ENCODE measurements around the gene MBIP.

GRCh38 chr14:36264107-36264506, 56.3 kb downstream of the MBIP start:
- TF ChIP-seq EZH2 (IDR thresholded peaks at IDR 0.05; ENCODE audit: low read length, missing control alignments): no peak
- no peak for TF ChIP-seq CTCF (conservative IDR thresholded peaks at IDR 0.05 in 1 of 2, IDR thresholded peaks at IDR 0.05 in 1 of 2; ENCODE audit: low read depth in 1 of 2, low read length in 2 of 2)
